HG03064 (cell line): ENCODE measurements around the gene ADGRF5.
"Not testable (repeated sequence)": the region's sequence is repeated elsewhere in the genome, so short reads cannot be mapped to it uniquely, and the experiment has no call there.

Experiments used
- ATAC-seq: cut with Tn5 transposase; IDR thresholded peaks from one replicate; pipeline ENCODE4 v1.9.1; 2021; ENCODE audit warnings: low read depth; ENCODE audit not compliant: unreplicated experiment

ADGRF5 gene

DNA sequence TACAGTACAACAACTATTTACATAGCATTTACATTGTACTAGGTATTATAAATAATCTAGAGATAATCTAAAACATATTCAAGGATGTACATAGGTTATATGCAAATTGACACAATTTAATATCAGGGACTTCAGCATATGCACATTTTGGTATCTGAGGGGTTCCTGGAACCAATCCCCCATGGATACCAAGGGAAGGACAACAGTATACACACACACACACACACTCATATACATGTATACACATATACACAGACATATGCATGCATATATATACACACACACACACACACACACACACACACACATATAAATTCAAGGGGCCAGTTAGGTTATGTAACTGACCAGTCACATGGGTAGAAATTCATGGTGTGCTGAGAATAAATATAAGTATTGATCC is 24.9 kb downstream of the ADGRF5 start:
- ATAC-seq = no peak

DNA sequence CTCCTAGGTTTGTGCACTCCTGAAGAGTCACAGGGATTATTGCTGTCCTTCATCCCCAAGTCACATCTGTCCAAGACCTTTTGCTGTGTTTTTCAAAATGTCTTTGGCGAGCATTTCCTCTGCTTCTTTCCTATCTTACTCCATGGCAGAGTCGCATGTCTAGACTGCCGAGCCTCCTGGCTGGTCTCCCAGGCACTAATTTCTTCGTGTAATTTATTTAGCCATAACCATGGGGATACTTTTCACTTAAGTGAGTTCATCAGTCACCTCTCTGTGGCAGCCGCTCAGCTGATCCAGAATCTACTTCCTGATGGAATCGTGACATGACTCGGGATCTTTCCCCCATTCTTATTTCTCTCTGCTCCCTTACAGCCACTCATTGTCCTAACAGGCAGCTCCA is 25.8 kb downstream of the ADGRF5 start:
- ATAC-seq = no peak

DNA sequence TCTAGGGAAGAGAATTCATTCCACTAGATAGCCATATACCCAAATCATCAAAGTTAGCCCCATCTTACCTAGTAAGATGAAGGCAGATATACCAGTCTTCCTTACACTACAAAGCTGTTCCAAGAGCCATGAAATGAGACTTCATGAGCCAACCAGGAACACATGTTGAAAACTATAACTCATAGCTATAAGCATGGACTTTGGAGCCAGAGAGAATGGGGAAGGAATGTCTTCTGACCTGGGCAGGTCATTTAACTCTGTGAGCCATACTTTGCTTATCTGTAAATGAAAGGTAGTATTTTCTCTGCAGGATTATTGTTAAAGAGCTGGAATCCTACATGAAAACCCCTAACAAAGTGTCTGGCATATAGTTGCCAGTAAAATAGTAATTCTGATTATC is 27.3 kb downstream of the ADGRF5 start:
- no peak for ATAC-seq

DNA sequence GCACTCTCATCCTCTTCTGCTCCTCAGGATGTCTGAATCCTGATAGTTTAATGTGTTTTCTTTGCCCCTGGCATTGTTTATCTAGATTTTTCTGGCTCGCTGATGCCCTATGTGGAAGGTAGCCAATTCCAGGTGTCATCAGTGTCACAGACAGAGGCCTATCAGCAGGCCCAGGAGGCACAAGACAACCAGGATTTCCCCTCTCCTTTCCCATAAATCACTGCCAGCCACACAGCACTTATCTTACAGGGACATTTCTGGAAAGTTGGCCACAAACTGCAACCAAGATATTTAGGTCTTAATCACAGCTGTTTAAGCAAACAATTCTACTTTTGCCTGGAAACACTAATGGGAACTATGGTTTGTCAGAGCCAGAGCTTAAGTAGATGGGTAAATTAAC is 28.1 kb downstream of the ADGRF5 start:
- ATAC-seq = no peak

DNA sequence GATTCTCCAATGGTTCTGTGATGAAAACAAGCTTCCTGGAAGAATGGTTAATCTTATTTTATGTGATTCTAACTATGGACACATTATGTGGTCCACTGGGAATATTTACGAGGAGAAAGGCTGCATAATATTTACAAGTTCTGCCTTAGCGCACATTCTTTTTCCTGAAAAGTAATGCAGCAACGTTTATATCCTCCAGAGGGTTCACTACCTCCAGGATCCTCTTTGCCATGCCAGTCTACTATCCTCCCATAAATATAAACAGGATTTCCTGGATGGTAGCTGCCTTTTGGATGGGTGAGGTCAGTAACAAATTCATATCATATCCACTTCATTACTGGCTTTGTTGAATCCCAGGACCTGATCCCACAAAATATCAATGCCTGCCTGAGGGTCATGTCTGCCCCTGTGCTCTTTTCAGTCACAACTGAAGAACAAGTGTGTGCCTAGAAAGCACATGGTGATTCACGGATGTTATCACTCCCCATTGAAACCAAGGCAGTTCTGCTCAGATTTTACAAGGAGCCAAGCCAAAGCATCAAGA is 30.4 kb downstream of the ADGRF5 start:
- no peak for ATAC-seq

DNA sequence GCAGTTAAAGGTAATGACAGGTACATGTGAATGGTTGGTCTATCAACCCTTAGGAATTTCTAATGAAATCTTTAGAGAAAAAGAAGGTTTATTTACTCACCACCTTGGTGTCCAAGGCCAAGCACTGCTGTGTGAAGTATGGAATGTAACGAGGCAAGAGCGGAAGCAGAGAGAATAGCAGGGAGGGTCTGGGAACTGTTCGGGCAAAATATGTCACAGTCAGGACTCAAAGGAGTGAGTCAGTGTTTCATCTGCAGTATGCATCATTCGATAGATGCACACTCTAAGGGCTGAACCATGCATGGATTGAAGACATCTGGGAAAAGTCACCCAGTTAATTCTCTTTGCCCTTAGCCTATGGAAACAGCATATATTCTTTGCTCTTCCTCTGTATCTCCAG is 33.2 kb downstream of the ADGRF5 start:
- ATAC-seq = no peak

DNA sequence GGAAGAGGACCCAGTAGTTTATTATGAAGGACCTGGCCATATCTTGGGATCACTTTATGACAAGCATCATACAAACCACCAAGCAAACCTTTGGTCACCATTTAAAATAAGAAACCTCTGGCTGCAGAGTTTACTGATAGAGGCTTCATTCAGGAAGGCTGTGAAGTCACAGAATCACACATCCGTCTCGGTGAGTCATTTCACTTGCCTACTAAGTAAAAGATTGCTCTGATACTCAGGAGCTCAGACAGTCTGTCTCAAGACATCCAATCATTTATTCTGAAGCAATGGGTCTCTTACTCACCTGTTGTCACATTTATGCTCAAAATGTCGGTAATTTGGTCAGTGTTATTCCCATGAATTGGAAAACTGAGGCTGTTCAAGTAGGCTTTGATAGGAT is 33.7 kb downstream of the ADGRF5 start:
- ATAC-seq = no peak

DNA sequence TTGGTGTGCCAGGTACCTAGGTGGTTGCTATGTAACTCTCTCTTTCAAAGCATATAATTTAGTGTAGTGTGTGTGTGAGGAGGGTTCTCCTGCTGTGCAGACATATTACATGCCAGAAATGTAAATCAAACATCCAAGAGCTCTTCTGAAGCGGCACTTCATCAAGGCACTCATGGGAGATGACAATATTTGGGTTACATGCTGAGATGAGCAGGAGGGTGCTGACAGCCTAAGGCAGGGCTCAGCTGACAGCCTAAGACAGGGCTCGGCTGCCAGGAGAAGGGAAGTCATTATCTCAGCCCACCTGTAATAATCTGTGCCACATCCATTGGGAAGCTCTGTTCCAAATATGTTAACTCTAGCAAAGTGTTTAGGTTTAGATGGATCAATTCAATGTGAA is 39.1 kb downstream of the ADGRF5 start:
- ATAC-seq = no peak

DNA sequence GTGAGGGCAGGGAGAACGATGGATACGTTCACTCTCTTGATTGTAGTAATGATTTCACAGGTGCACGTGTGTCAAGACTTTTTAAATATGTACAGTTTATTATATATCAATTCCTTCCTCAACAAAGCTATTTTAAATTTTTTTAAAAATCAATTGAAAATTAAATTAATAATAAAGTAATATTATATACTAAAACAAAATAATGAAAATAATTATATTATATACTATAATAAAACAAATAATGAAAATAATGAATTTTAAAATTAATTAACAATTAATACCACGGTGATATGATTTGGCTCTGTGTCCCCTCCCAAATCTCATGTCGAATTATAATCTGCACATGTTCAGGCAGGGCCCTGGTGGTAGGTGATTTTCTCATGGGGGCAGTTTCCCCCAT is 42.7 kb downstream of the ADGRF5 start:
- no peak for ATAC-seq

DNA sequence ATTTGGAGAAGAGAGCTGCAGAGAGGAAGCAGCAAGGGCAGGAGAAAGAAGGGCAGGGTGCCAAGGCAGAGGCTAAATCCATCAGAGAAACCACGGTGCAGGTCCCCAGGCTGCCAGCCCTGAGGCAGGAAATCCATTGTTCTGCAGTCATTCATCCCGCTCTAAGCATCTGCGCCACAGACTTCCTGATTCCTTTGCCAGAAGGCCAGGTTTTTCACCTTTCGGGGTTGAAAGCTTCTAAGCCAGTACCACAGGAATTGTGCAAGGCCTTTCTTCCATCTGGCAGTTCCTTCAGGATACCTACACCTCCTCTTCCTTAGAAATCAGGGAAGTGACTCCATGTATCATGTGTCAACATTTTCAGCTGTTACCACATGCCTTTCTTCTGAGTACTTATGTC is 45.6 kb downstream of the ADGRF5 start:
- ATAC-seq = no peak

DNA sequence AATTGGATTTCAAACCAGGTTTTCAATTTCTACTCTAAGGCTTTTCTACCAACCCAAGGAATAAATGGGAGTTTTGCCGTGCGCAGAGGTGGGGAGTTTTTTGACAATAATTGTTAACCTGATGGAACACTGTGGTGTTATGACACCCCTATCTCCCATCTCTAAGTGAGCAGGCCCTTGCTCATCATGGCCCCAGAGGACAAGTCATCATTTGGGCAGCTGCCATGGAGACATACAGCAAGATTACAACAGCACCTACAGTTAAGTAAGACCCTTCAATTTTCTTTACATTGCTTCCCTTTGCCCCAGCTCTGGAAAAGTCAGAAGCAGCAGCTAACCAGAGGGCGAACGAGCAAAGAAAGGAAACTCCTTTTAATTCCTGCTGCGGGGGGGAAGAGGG is 54.3 kb downstream of the ADGRF5 start:
- ATAC-seq = no peak

DNA sequence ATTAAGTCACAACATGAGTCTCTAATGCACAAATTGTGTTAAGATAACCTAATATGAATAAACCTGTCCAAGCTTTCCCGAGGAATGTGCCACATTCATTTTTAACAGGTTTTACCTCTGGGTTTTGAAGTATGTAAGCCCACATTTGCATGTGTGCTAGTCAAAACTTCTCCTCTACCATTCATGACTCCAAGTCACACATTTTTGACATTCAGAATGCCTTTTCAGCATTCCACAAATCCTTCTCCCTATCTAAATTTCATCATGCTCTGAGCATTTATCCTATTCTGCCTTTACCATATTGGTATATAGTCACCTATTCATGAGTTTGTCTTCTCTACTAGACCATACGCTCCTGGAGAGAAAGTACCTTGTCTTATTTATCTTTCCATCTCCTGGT is 56.5 kb downstream of the ADGRF5 start:
- no peak for ATAC-seq

DNA sequence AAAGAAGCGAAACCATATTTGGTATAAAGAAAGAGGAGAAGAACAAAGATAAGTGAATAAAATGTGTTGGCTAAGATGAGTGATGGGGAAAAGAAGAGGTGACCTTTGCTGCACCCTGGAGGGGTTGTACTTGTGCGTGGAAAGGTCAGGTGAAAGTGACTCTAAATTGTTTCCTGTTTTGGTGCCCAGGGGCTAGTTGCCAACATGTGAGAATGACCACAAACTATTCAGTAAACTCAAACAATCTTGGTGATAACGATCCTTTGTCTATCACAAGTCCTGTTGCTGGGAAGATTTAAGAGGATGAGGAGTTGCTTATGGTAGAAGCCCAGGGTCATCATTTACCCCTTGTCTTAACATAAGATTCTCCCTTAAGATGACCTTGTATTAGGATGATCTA is 57.9 kb downstream of the ADGRF5 start:
- no peak for ATAC-seq

DNA sequence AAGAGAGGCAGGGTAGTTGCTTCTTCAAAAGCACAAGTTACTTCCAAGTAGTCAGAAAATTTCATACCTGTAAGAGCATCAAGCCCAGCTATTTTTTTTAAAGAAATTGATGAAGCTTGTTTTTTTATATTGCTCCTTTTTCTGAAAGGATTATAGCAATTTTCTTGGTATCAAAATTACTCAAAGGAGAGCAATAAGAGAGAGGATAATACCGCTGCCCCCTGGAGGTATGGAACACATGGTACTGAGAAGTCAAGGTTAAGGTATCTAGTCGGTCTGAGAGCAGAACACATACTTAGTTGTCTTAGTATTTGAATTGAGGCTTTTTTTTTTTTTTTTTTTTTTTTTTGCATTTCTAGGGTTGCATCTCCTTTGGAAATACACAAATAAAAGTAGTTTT is 59.4 kb downstream of the ADGRF5 start:
- no peak for ATAC-seq

DNA sequence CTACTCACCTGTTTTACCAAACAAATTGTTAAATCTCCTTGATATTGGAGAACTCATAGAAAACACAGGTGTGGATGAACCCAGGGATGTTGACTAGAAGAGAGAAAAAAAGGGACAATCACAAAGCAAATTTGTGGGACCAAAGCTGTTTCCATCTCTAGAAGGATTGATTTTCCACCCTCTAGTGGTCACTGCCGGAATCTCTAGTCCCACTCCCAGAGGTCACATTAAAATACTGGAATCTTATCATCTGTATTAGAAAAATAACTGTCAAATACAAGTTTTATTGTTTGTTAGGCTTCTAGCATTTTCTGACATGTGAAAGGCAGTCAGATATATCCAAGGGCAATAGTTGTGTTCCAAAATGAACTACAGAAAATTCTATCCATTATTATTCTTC is 65.8 kb downstream of the ADGRF5 start:
- ATAC-seq = not testable (repeated sequence)

DNA sequence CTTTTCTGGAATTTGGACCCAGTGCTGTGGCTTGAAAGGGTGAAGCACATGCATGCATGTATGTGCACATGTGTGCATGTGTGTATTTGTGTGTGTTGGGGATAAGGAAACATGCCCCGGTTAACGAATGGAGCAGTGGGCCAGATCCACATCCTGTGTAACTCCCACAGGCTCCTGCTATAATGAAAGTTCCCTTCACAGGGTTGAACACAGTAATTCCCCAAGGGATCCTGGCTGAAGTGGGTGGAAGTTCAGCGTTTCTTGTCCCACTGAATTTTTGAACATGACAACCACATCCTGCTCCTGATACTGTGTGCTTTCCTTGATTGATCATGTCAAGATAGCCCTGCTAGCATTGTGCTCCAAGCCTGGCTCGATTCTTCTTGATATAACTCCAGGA is 70.2 kb downstream of the ADGRF5 start:
- not testable (repeated sequence) for ATAC-seq

DNA sequence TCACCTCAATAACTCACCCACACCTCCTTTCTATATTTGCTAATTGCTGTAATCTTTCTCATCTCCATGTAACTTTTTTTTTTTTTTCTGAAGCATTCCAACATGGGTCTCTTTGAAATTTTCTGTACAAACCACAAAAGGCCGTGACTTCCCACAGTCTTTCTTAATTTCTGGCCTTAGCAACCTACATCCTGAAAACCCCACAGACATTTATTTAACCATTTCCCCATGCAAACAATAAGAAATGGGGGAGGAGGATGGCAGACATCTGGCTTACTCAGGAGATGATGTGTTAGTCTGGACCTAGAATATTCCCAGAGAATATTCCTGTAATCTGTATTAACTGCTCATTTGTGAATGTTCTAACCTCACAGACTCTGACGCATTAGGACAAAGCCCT is 70.9 kb downstream of the ADGRF5 start:
- ATAC-seq = no peak

DNA sequence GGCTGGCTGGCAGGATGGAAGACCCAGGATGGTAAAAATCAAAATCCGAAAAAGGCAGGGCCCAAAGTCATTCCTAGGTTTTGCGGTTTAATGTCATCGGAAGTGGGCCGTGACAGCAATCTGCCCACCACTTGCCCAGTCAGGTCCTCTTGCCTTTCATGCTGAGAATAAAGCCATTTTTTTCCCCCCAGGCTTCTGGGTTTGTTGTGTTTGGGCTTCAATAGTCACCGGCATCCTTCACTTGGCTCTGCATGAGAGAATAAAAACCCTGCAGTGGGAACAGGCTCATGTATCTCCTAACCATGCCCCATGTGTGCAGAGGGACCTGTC is 72.4 kb downstream of the ADGRF5 start:
- ATAC-seq = no peak

DNA sequence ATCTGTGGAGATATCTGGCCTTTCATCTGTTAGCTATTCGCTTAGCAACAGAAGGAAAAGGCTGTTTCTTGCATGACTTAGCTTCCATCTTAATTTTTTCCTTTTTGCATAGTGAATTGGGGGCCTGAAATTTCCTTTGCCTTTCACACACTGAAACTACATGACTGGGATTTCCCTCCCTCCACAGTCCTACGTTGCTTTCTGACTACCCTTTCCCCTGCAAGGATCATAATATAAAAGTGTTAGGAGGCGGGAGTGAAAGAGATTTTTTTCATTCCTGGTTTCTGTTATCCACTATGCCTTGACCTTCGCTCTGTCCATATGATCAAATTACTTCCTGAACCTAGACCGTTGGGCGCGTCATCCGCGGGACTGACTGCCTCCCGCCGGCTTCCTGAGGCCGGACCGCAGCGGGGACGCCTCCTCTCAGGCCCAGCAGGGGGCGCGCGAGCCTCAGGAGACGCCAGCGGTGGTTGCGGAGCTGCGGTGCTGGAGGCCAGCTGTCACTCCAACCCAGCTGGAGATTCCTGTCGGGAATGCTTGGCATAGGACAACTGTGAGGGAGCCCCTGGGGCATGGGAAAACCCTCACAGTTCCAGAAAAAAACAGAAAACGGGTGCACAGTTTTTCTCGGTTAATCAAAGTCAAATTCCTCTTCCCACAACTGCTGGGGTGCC is 72.9 kb downstream of the ADGRF5 start:
- ATAC-seq = no peak

DNA sequence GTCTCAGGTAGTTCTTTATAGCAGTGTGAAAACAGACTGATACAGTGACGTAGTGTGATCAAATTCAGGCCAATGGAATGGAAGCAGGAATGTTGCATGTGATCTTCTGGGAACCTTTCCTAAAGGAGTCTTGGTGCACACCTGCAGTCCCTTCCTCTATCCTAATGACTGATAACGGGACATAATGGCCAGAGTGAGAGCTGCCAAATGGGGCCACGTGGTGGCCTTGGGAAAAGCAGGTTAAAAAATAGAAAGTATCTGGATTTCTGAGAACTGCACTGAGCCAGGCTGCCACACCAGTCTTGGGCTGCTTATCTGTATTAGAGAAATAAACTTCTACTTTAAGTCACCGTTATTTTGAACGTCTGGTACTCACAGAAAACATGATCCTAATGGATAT is 76.6 kb downstream of the ADGRF5 start:
- ATAC-seq = no peak

DNA sequence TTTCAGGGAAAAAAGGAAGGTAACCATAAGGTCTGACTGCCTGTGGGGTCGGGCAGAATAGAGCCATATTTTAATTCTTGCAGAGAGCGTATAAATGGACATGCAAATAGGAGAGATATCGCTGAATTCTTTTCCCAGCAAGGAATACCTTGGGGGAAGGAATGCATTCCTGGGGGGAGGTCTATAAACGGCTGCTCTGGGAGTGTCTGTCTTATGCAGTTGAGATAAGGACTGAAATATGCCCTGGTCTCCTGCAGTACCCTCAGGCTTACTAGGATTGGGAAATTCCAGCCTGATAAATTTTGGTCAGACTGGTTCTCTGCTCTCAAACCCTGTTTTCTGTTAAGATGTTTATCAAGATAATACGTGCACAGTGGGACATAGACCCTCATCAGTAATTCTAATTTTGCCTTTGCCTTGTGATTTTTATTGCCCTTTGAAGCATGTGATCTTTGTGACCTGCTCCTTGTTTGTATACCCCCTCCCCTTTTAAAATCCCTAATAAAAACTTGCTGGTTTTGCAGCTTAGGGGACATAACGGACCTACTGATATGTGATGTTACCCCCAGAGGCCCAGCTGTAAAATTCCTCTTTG is 79.4 kb downstream of the ADGRF5 start:
- not testable (repeated sequence) for ATAC-seq

DNA sequence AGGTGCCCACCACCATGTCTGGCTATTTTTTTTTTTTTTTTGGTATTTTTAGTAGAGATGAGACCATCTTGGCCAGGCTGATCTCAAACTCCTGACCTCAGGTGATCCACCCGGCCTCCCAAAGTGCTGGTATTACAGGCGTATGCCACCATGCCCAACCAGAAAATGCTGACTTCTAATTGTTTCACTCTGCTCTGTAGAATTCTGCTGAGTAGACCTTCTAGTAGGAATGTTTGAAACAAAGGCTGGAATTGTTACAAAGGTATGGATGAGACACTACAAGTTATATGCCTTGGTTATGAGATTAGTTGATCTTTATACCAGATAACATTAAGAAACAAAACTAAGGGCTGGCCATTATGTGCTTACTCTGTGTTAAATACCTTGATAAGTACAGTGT is 83.7 kb downstream of the ADGRF5 start:
- no peak for ATAC-seq

DNA sequence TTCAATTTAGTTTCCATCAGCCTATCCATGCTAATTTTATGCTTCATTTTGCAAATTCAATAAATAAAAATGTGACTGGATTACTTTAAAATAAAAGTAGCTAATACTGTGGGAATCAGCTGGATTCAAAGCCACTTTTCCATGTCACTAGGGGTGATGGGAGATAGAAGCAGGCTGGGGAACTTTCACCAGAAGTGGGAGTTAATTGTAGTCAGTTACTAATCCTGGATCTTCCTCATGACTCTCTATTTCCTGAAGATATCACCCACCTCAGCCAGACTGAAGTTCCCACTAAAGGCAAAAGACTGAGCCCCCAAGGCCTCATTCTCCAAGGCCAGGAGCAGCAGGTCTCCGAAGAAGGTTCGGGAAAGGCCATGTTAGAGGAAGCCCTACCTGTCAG is 86.7 kb downstream of the ADGRF5 start:
- not testable (repeated sequence) for ATAC-seq
